ENCODE results near the gene GP9. TPM values are rescaled to one million over a fixed set of nuclear protein-coding genes. Genes with fewer than 3 reads are reported as not detected.
"Not testable (repeated sequence)": the region's sequence is repeated elsewhere in the genome, so short reads cannot be mapped to it uniquely, and the experiment has no call there.

Gene GP9
- polyA plus RNA-seq, 4 donors, result 0.33 to 2.4 (median 0.58) TPM

GRCh38 chr3:129069313-129070085 is 8.9 kb downstream of the GP9 start:
- not testable (repeated sequence) for DNase-seq (ENCODE audit: low read depth in 4 of 4, low spot score in 3 of 4)

- DNase-seq (ENCODE audit: low read depth in 4 of 4, low spot score in 3 of 4), result no peak
These were observed 9.7 kb downstream of the GP9 start for GRCh38 chr3:129070086-129070885.

- no peak for DNase-seq (ENCODE audit: low read depth in 4 of 4, low spot score in 3 of 4)
These were observed 16.6 kb downstream of the GP9 start for GRCh38 chr3:129077222-129077621.

- no peak for DNase-seq (ENCODE audit: low read depth in 4 of 4, low spot score in 3 of 4)
These were observed 17.9 kb downstream of the GP9 start for GRCh38 chr3:129078510-129078909.

GRCh38 chr3:129081503-129081902 is 20.9 kb downstream of the GP9 start:
- DNase-seq (ENCODE audit: low read depth in 4 of 4, low spot score in 3 of 4), result no peak

- DNase-seq (ENCODE audit: low read depth in 4 of 4, low spot score in 3 of 4), result no peak
These were observed 21.4 kb downstream of the GP9 start for GRCh38 chr3:129082026-129082425.

- DNase-seq (ENCODE audit: low read depth in 4 of 4, low spot score in 3 of 4), result no peak
These were observed 23.9 kb downstream of the GP9 start for GRCh38 chr3:129084501-129084900.

- DNase-seq (ENCODE audit: low read depth in 4 of 4, low spot score in 3 of 4), result no peak
These were observed 24.7 kb downstream of the GP9 start for GRCh38 chr3:129085165-129085715.

GRCh38 chr3:129085818-129086217 is 25.2 kb downstream of the GP9 start:
- no peak for DNase-seq (ENCODE audit: low read depth in 4 of 4, low spot score in 3 of 4)

- DNase-seq (ENCODE audit: low read depth in 4 of 4, low spot score in 3 of 4), result no peak
These were observed 26.6 kb downstream of the GP9 start for GRCh38 chr3:129087138-129087702.

- not testable (repeated sequence) for DNase-seq (ENCODE audit: low read depth in 4 of 4, low spot score in 3 of 4)
These were observed 27.3 kb downstream of the GP9 start for GRCh38 chr3:129087904-129088303.

GRCh38 chr3:129088312-129088711 is 27.7 kb downstream of the GP9 start:
- DNase-seq (ENCODE audit: low read depth in 4 of 4, low spot score in 3 of 4), result not testable (repeated sequence)

- DNase-seq (ENCODE audit: low read depth in 4 of 4, low spot score in 3 of 4), result no peak
These were observed 34.7 kb downstream of the GP9 start for GRCh38 chr3:129095285-129095684.

- no peak for DNase-seq (ENCODE audit: low read depth in 4 of 4, low spot score in 3 of 4)
These were observed 39.7 kb downstream of the GP9 start for GRCh38 chr3:129100274-129100673.

GRCh38 chr3:129101370-129102138 is 41.0 kb downstream of the GP9 start:
- DNase-seq (ENCODE audit: low read depth in 4 of 4, low spot score in 3 of 4), result no peak

GRCh38 chr3:129103296-129103695 is 42.7 kb downstream of the GP9 start:
- no peak for DNase-seq (ENCODE audit: low read depth in 4 of 4, low spot score in 3 of 4)

GRCh38 chr3:129104051-129104450 is 43.5 kb downstream of the GP9 start:
- DNase-seq (ENCODE audit: low read depth in 4 of 4, low spot score in 3 of 4), result no peak

- no peak for DNase-seq (ENCODE audit: low read depth in 4 of 4, low spot score in 3 of 4)
These were observed 44.0 kb downstream of the GP9 start for GRCh38 chr3:129104498-129105079.

GRCh38 chr3:129105862-129106261 is 45.3 kb downstream of the GP9 start:
- no peak for DNase-seq (ENCODE audit: low read depth in 4 of 4, low spot score in 3 of 4)

GRCh38 chr3:129106320-129106719 is 45.7 kb downstream of the GP9 start:
- DNase-seq (ENCODE audit: low read depth in 4 of 4, low spot score in 3 of 4), result no peak
